ENCODE measurements around the gene KCNJ18.
"Not testable (repeated sequence)": the region's sequence is repeated elsewhere in the genome, so short reads cannot be mapped to it uniquely, and the experiment has no call there.

KCNJ18 gene

GRCh38 chr17:21702940-21703640 lies 10.8 kb downstream of the KCNJ18 start:
- not testable (repeated sequence) for H3K4me3 ChIP-seq (ENCODE audit: insufficient read depth, low read depth, low read length, poor library complexity, severe bottlenecking); H3K4me1 ChIP-seq (ENCODE audit: control insufficient read depth, insufficient read depth, low read length, poor library complexity, severe bottlenecking); DNase-seq; H3K27me3 ChIP-seq (replicated peaks; ENCODE audit: control insufficient read depth, insufficient read depth, low read length, poor library complexity, severe bottlenecking); H3K9me3 ChIP-seq (ENCODE audit: control insufficient read depth, low read length); H3K36me3 ChIP-seq (ENCODE audit: control insufficient read depth, insufficient read depth, low read length); H3K27ac ChIP-seq (ENCODE audit: insufficient read depth, low read length, poor library complexity, severe bottlenecking)

- not testable (repeated sequence) for H3K4me1 ChIP-seq (ENCODE audit: control insufficient read depth, insufficient read depth, low read length, poor library complexity, severe bottlenecking); H3K36me3 ChIP-seq (ENCODE audit: control insufficient read depth, insufficient read depth, low read length); H3K27ac ChIP-seq (ENCODE audit: insufficient read depth, low read length, poor library complexity, severe bottlenecking); H3K9me3 ChIP-seq (ENCODE audit: control insufficient read depth, low read length); H3K4me3 ChIP-seq (ENCODE audit: insufficient read depth, low read depth, low read length, poor library complexity, severe bottlenecking); H3K27me3 ChIP-seq (replicated peaks; ENCODE audit: control insufficient read depth, insufficient read depth, low read length, poor library complexity, severe bottlenecking); DNase-seq
Measured at GRCh38 chr17:21703891-21704872, 11.9 kb downstream of the KCNJ18 start.

- no peaks in the 10 kb centered on the region for H3K36me3 ChIP-seq (ENCODE audit: control insufficient read depth, insufficient read depth, low read length)
- no peak overlapping the region for H3K27ac ChIP-seq (ENCODE audit: insufficient read depth, low read length, poor library complexity, severe bottlenecking)
- no peaks in the 10 kb centered on the region for H3K9me3 ChIP-seq (ENCODE audit: control insufficient read depth, low read length)
- DNase-seq, result no peak
- no peaks in the 10 kb centered on the region for H3K27me3 ChIP-seq (replicated peaks; ENCODE audit: control insufficient read depth, insufficient read depth, low read length, poor library complexity, severe bottlenecking)
- H3K4me3 ChIP-seq (ENCODE audit: insufficient read depth, low read depth, low read length, poor library complexity, severe bottlenecking), result no peak overlapping the region
- no peaks in the 10 kb centered on the region for H3K4me1 ChIP-seq (ENCODE audit: control insufficient read depth, insufficient read depth, low read length, poor library complexity, severe bottlenecking)
Measured at GRCh38 chr17:21705021-21705601, 12.8 kb downstream of the KCNJ18 start.

- not testable (repeated sequence) for H3K36me3 ChIP-seq (ENCODE audit: control insufficient read depth, insufficient read depth, low read length); H3K27ac ChIP-seq (ENCODE audit: insufficient read depth, low read length, poor library complexity, severe bottlenecking); DNase-seq; H3K27me3 ChIP-seq (replicated peaks; ENCODE audit: control insufficient read depth, insufficient read depth, low read length, poor library complexity, severe bottlenecking); H3K4me1 ChIP-seq (ENCODE audit: control insufficient read depth, insufficient read depth, low read length, poor library complexity, severe bottlenecking); H3K9me3 ChIP-seq (ENCODE audit: control insufficient read depth, low read length); H3K4me3 ChIP-seq (ENCODE audit: insufficient read depth, low read depth, low read length, poor library complexity, severe bottlenecking)
Measured at GRCh38 chr17:21705746-21706145, 13.4 kb downstream of the KCNJ18 start.

GRCh38 chr17:21706546-21706945 lies 14.2 kb downstream of the KCNJ18 start:
- not testable (repeated sequence) for H3K4me1 ChIP-seq (ENCODE audit: control insufficient read depth, insufficient read depth, low read length, poor library complexity, severe bottlenecking); H3K4me3 ChIP-seq (ENCODE audit: insufficient read depth, low read depth, low read length, poor library complexity, severe bottlenecking); H3K36me3 ChIP-seq (ENCODE audit: control insufficient read depth, insufficient read depth, low read length); H3K27me3 ChIP-seq (replicated peaks; ENCODE audit: control insufficient read depth, insufficient read depth, low read length, poor library complexity, severe bottlenecking); H3K9me3 ChIP-seq (ENCODE audit: control insufficient read depth, low read length); DNase-seq; H3K27ac ChIP-seq (ENCODE audit: insufficient read depth, low read length, poor library complexity, severe bottlenecking)

- not testable (repeated sequence) for H3K27me3 ChIP-seq (replicated peaks; ENCODE audit: control insufficient read depth, insufficient read depth, low read length, poor library complexity, severe bottlenecking); H3K9me3 ChIP-seq (ENCODE audit: control insufficient read depth, low read length); H3K4me1 ChIP-seq (ENCODE audit: control insufficient read depth, insufficient read depth, low read length, poor library complexity, severe bottlenecking)
Measured at GRCh38 chr17:21707131-21707530, 14.8 kb downstream of the KCNJ18 start.

GRCh38 chr17:21707711-21708611 lies 15.6 kb downstream of the KCNJ18 start:
- H3K27me3 ChIP-seq (replicated peaks; ENCODE audit: control insufficient read depth, insufficient read depth, low read length, poor library complexity, severe bottlenecking); H3K27ac ChIP-seq (ENCODE audit: insufficient read depth, low read length, poor library complexity, severe bottlenecking); H3K4me3 ChIP-seq (ENCODE audit: insufficient read depth, low read depth, low read length, poor library complexity, severe bottlenecking); DNase-seq; H3K4me1 ChIP-seq (ENCODE audit: control insufficient read depth, insufficient read depth, low read length, poor library complexity, severe bottlenecking); H3K9me3 ChIP-seq (ENCODE audit: control insufficient read depth, low read length); H3K36me3 ChIP-seq (ENCODE audit: control insufficient read depth, insufficient read depth, low read length): not testable (repeated sequence)

More at GRCh38 chr17:21707131-21707530, 14.8 kb downstream of the KCNJ18 start:
- not testable (repeated sequence) for H3K27ac ChIP-seq (ENCODE audit: insufficient read depth, low read length, poor library complexity, severe bottlenecking); H3K4me3 ChIP-seq (ENCODE audit: insufficient read depth, low read depth, low read length, poor library complexity, severe bottlenecking); H3K36me3 ChIP-seq (ENCODE audit: control insufficient read depth, insufficient read depth, low read length); DNase-seq

GRCh38 chr17:21708612-21709535 lies 16.6 kb downstream of the KCNJ18 start:
- not testable (repeated sequence) for DNase-seq; H3K27me3 ChIP-seq (replicated peaks; ENCODE audit: control insufficient read depth, insufficient read depth, low read length, poor library complexity, severe bottlenecking); H3K9me3 ChIP-seq (ENCODE audit: control insufficient read depth, low read length); H3K4me3 ChIP-seq (ENCODE audit: insufficient read depth, low read depth, low read length, poor library complexity, severe bottlenecking); H3K36me3 ChIP-seq (ENCODE audit: control insufficient read depth, insufficient read depth, low read length); H3K4me1 ChIP-seq (ENCODE audit: control insufficient read depth, insufficient read depth, low read length, poor library complexity, severe bottlenecking); H3K27ac ChIP-seq (ENCODE audit: insufficient read depth, low read length, poor library complexity, severe bottlenecking)

- DNase-seq; H3K36me3 ChIP-seq (ENCODE audit: control insufficient read depth, insufficient read depth, low read length); H3K9me3 ChIP-seq (ENCODE audit: control insufficient read depth, low read length); H3K27me3 ChIP-seq (replicated peaks; ENCODE audit: control insufficient read depth, insufficient read depth, low read length, poor library complexity, severe bottlenecking); H3K27ac ChIP-seq (ENCODE audit: insufficient read depth, low read length, poor library complexity, severe bottlenecking); H3K4me3 ChIP-seq (ENCODE audit: insufficient read depth, low read depth, low read length, poor library complexity, severe bottlenecking); H3K4me1 ChIP-seq (ENCODE audit: control insufficient read depth, insufficient read depth, low read length, poor library complexity, severe bottlenecking): not testable (repeated sequence)
Measured at GRCh38 chr17:21709994-21710393, 17.7 kb downstream of the KCNJ18 start.

Data from effector memory CD4-positive, alpha-beta T cell (primary cell).